Measurements from ENCODE around the gene CALM3.

CALM3 gene

GRCh38 chr19:46648060-46648960, 47.2 kb downstream of the CALM3 start:
- no peak for TF ChIP-seq CTCF (IDR thresholded peaks at IDR 0.05)
- Histone ChIP-seq H3K27me3 (peaks cover 98% of the 10 kb centered on the region), H3K9me3 (no peaks in the 10 kb centered on the region)

GRCh38 chr19:46648961-46649960, 48.1 kb downstream of the CALM3 start:
- Histone ChIP-seq H3K9me3 (no peaks in the 10 kb centered on the region), H3K36me3 (no peaks in the 10 kb centered on the region), H3K4me1 (ENCODE audit: control insufficient read depth in 1 of 2, insufficient read depth in 1 of 2, low read depth in 1 of 2, low read length in 1 of 2) (no peaks in the 10 kb centered on the region), H3K4me3 (ENCODE audit: low read depth in 1 of 2, low read length in 1 of 2) (no peak overlapping the region), H3K27me3 (peaks cover 100% of the 10 kb centered on the region), H3K27ac (no peak overlapping the region)
- TF ChIP-seq CTCF (IDR thresholded peaks at IDR 0.05), result no peak

More at GRCh38 chr19:46648060-46648960, 47.2 kb downstream of the CALM3 start:
- H3K4me3 ChIP-seq (ENCODE audit: low read depth in 1 of 2, low read length in 1 of 2), result no peak overlapping the region
- H3K4me1 ChIP-seq (ENCODE audit: control insufficient read depth in 1 of 2, insufficient read depth in 1 of 2, low read depth in 1 of 2, low read length in 1 of 2), result no peaks in the 10 kb centered on the region
- no peaks in the 10 kb centered on the region for H3K36me3 ChIP-seq
- no peak overlapping the region for H3K27ac ChIP-seq

GRCh38 chr19:46650445-46650844, 49.3 kb downstream of the CALM3 start:
- no peak for TF ChIP-seq CTCF (IDR thresholded peaks at IDR 0.05)
- no peaks in the 10 kb centered on the region for H3K9me3 ChIP-seq
- no peak overlapping the region for H3K27ac ChIP-seq
- no peak overlapping the region for H3K4me3 ChIP-seq (ENCODE audit: low read depth in 1 of 2, low read length in 1 of 2)
- peaks cover 100% of the 10 kb centered on the region for H3K27me3 ChIP-seq
- H3K4me1 ChIP-seq (ENCODE audit: control insufficient read depth in 1 of 2, insufficient read depth in 1 of 2, low read depth in 1 of 2, low read length in 1 of 2), result no peaks in the 10 kb centered on the region
- H3K36me3 ChIP-seq, result no peaks in the 10 kb centered on the region

- TF ChIP-seq CTCF (IDR thresholded peaks at IDR 0.05), result no peak
- Histone ChIP-seq H3K27me3 (peaks cover 97% of the 10 kb centered on the region), H3K36me3 (no peaks in the 10 kb centered on the region), H3K27ac (no peak overlapping the region), H3K4me3 (ENCODE audit: low read depth in 1 of 2, low read length in 1 of 2) (no peak overlapping the region), H3K9me3 (no peaks in the 10 kb centered on the region), H3K4me1 (ENCODE audit: control insufficient read depth in 1 of 2, insufficient read depth in 1 of 2, low read depth in 1 of 2, low read length in 1 of 2) (peaks cover 3 to 5% of the 10 kb centered on the region in 2 experiments)
These were observed 53.6 kb downstream of the CALM3 start for GRCh38 chr19:46654621-46655152.

GRCh38 chr19:46656541-46656940, 55.4 kb downstream of the CALM3 start:
- no peak overlapping the region for H3K4me3 ChIP-seq (ENCODE audit: low read depth in 1 of 2, low read length in 1 of 2)
- peaks cover 92% of the 10 kb centered on the region for H3K27me3 ChIP-seq
- no peak overlapping the region for H3K27ac ChIP-seq
- no peaks in the 10 kb centered on the region for H3K9me3 ChIP-seq
- no peaks in the 10 kb centered on the region for H3K36me3 ChIP-seq
- peaks cover 13 to 22% of the 10 kb centered on the region in 2 experiments for H3K4me1 ChIP-seq (ENCODE audit: control insufficient read depth in 1 of 2, insufficient read depth in 1 of 2, low read depth in 1 of 2, low read length in 1 of 2)
- TF ChIP-seq CTCF (IDR thresholded peaks at IDR 0.05), result no peak

Measured in neutrophil (primary cell).